ENCODE data around the gene C2orf76.

The C2orf76 gene

DNA sequence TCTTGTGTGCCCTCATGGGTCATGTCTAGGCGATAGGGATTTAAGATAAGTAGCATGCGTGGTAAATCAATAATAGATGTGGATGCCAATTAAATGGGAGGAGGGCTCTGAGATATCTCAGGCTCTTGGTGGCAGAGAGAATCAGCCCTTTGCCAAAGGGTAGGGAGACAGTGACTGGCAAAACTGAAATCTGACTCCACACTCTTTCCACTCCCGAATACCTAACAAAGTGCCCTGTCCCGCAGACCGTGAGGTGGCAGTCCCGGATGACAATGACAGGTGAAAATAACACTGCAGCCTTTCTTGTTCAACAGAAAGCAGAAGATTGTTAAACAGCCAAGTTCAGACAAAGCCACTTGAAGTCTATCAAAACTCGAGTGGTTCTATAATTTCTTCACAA lies 47.0 kb downstream of the C2orf76 start:
- Histone ChIP-seq H3K9me3 (ENCODE audit: insufficient read depth, low read length, severe bottlenecking) (no peaks in the 10 kb centered on the region), H3K36me3 (ENCODE audit: insufficient read depth, low read length) (no peaks in the 10 kb centered on the region), H2AFZ (ENCODE audit: low read depth, low read length) (no peak overlapping the region), H3K4me1 (ENCODE audit: insufficient read depth, low read length) (no peaks in the 10 kb centered on the region), H3K4me3 (ENCODE audit: low read depth in 1 of 2, low read length in 2 of 2) (no peak overlapping the region), H3K27ac (ENCODE audit: low read length) (no peak overlapping the region), H4K20me1 (ENCODE audit: insufficient read depth, low read length) (no peaks in the 10 kb centered on the region), H3K4me2 (ENCODE audit: insufficient read depth, low read length) (no peak overlapping the region), H3K79me2 (ENCODE audit: insufficient read depth, low read length) (no peaks in the 10 kb centered on the region), H3K9ac (ENCODE audit: low read depth, low read length) (no peak overlapping the region), H3K27me3 (ENCODE audit: insufficient read depth, low read length, poor library complexity) (no peaks in the 10 kb centered on the region)
- ATAC-seq (ENCODE audit: insufficient read depth, low read depth) (no peak), DNase-seq (no peak)
- no peak for TF ChIP-seq EZH2 (IDR thresholded peaks at IDR 0.05; ENCODE audit: borderline replicate concordance, low read depth, low read length, severe bottlenecking)
- TF ChIP-seq CTCF (IDR thresholded peaks at IDR 0.05; ENCODE audit: borderline replicate concordance, extremely low read depth, low read length, poor library complexity, severe bottlenecking): no peak

DNA sequence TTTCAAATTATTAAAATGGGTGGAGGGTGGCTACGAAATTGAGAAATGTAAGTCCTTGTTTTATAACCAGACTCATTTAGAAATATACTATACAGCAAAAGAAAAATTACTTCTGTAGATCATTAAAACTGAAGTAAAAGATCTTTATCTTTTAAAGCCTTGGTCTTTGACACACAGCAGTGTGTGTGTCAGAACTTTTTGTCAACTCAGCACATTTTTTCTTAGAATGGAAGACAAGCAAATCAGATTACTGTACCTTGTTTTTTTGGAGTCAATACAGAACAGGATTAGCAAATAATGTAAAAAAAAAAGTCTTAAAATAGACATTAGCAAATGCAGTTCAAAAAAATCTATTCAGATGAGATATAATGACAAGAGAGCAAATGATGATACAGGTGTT lies 49.1 kb downstream of the C2orf76 start:
- Histone ChIP-seq H3K27ac (ENCODE audit: low read length) (no peak overlapping the region), H3K4me2 (ENCODE audit: insufficient read depth, low read length) (no peak overlapping the region), H3K27me3 (ENCODE audit: insufficient read depth, low read length, poor library complexity) (no peaks in the 10 kb centered on the region), H3K9ac (ENCODE audit: low read depth, low read length) (no peak overlapping the region), H3K9me3 (ENCODE audit: insufficient read depth, low read length, severe bottlenecking) (no peaks in the 10 kb centered on the region), H3K79me2 (ENCODE audit: insufficient read depth, low read length) (no peaks in the 10 kb centered on the region), H3K4me1 (ENCODE audit: insufficient read depth, low read length) (no peaks in the 10 kb centered on the region), H3K36me3 (ENCODE audit: insufficient read depth, low read length) (no peaks in the 10 kb centered on the region), H3K4me3 (ENCODE audit: low read depth in 1 of 2, low read length in 2 of 2) (no peak overlapping the region), H2AFZ (ENCODE audit: low read depth, low read length) (no peak overlapping the region), H4K20me1 (ENCODE audit: insufficient read depth, low read length) (no peaks in the 10 kb centered on the region)
- no peak for ATAC-seq (ENCODE audit: insufficient read depth, low read depth)
- DNase-seq: no peak
- TF ChIP-seq CTCF (IDR thresholded peaks at IDR 0.05; ENCODE audit: borderline replicate concordance, extremely low read depth, low read length, poor library complexity, severe bottlenecking) (no peak), EZH2 (IDR thresholded peaks at IDR 0.05; ENCODE audit: borderline replicate concordance, low read depth, low read length, severe bottlenecking) (no peak)

DNA sequence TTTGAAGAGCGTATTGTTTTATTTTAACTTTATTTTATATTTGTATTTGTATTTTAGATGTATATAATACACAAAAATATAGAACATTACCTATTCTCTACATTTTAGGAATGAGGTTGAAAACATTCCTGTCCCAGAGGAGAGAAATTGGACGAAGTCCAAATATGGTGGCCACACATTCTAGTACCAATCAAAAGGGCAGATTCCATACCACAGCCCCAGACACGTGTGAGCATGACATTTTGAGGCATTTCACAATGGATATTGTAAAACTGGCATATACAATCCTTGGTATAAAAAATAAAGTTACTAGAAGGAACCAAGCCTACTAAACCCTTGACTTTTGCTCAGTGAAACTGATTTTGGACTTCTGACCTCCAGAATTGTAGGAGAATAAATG lies 50.6 kb downstream of the C2orf76 start:
- Histone ChIP-seq H3K27ac (ENCODE audit: low read length) (no peak overlapping the region), H3K79me2 (ENCODE audit: insufficient read depth, low read length) (no peaks in the 10 kb centered on the region), H3K4me3 (ENCODE audit: low read depth in 1 of 2, low read length in 2 of 2) (no peak overlapping the region), H3K36me3 (ENCODE audit: insufficient read depth, low read length) (no peaks in the 10 kb centered on the region), H3K27me3 (ENCODE audit: insufficient read depth, low read length, poor library complexity) (no peaks in the 10 kb centered on the region), H3K9me3 (ENCODE audit: insufficient read depth, low read length, severe bottlenecking) (no peaks in the 10 kb centered on the region), H4K20me1 (ENCODE audit: insufficient read depth, low read length) (no peaks in the 10 kb centered on the region), H3K4me2 (ENCODE audit: insufficient read depth, low read length) (no peak overlapping the region), H3K4me1 (ENCODE audit: insufficient read depth, low read length) (no peaks in the 10 kb centered on the region), H3K9ac (ENCODE audit: low read depth, low read length) (no peak overlapping the region), H2AFZ (ENCODE audit: low read depth, low read length) (no peak overlapping the region)
- TF ChIP-seq EZH2 (IDR thresholded peaks at IDR 0.05; ENCODE audit: borderline replicate concordance, low read depth, low read length, severe bottlenecking): no peak
- no peak for ATAC-seq (ENCODE audit: insufficient read depth, low read depth)
- DNase-seq: no peak

GRCh38 chr2:119315241-119315925 lies 51.3 kb downstream of the C2orf76 start:
- Histone ChIP-seq H3K9ac (ENCODE audit: low read depth, low read length) (no peak overlapping the region), H3K79me2 (ENCODE audit: insufficient read depth, low read length) (no peaks in the 10 kb centered on the region), H3K27ac (ENCODE audit: low read length) (no peak overlapping the region), H4K20me1 (ENCODE audit: insufficient read depth, low read length) (no peaks in the 10 kb centered on the region), H2AFZ (ENCODE audit: low read depth, low read length) (no peak overlapping the region), H3K4me1 (ENCODE audit: insufficient read depth, low read length) (no peaks in the 10 kb centered on the region), H3K4me2 (ENCODE audit: insufficient read depth, low read length) (no peak overlapping the region), H3K27me3 (ENCODE audit: insufficient read depth, low read length, poor library complexity) (no peaks in the 10 kb centered on the region), H3K36me3 (ENCODE audit: insufficient read depth, low read length) (no peaks in the 10 kb centered on the region), H3K9me3 (ENCODE audit: insufficient read depth, low read length, severe bottlenecking) (no peaks in the 10 kb centered on the region), H3K4me3 (ENCODE audit: low read depth in 1 of 2, low read length in 2 of 2) (no peak overlapping the region)
- ATAC-seq (ENCODE audit: insufficient read depth, low read depth) (no peak), DNase-seq (no peak)
- TF ChIP-seq CTCF (IDR thresholded peaks at IDR 0.05; ENCODE audit: borderline replicate concordance, extremely low read depth, low read length, poor library complexity, severe bottlenecking) (no peak), EZH2 (IDR thresholded peaks at IDR 0.05; ENCODE audit: borderline replicate concordance, low read depth, low read length, severe bottlenecking) (no peak)
